ENCODE data around the gene SLC37A3.
A peak's percentile ranks its signal among the peaks of the same experiment; 100 is the strongest.

SLC37A3 gene

GRCh38 chr7:140390466-140391190 lies 7.7 kb downstream of the SLC37A3 start:
- Histone ChIP-seq H3K36me3 (peaks cover 6 to 60% (median 33%) of the 10 kb centered on the region in 11 experiments; a peak in 19 of 22 replicates), H3K4me1 (peaks cover 48 to 95% (median 72%) of the 10 kb centered on the region in 10 experiments), H3K4me2 (peak overlapping the region; percentile 86 to 99 (median 91)), H3K9ac (peak overlapping the region in 10 of 11 experiments; percentile 58 to 84 (median 74); a peak in 20 of 22 replicates), H3K4me3 (peak overlapping the region; percentile 14 to 64 (median 44); a peak in 16 of 20 replicates), H3K27me3 (peaks cover 0 to 18% (median 0%) of the 10 kb centered on the region in 11 experiments; a peak in 5 of 22 replicates), H3K27ac (peak overlapping the region in 10 of 11 experiments; percentile 41 to 94 (median 89); a peak in 20 of 22 replicates), H3K9me3 (replicated peaks in 1 of 11) (peaks cover 0 to 9% (median 4%) of the 10 kb centered on the region in 11 experiments; a peak in 4 of 22 replicates), H4K20me1 (peaks cover 0 to 90% (median 66%) of the 10 kb centered on the region in 11 experiments; a peak in 16 of 22 replicates)
- peak in 10 of 11 experiments; percentile 47 to 93 (median 88); a peak in 19 of 22 replicates for TF ChIP-seq Cebpa-rat (IDR thresholded peaks at IDR 0.05)

- peak overlapping the region in 10 of 11 experiments; percentile 41 to 94 (median 89); a peak in 20 of 22 replicates for H3K27ac ChIP-seq
- H3K4me1 ChIP-seq: peaks cover 52 to 96% (median 77%) of the 10 kb centered on the region in 10 experiments
- H4K20me1 ChIP-seq: peaks cover 0 to 89% (median 68%) of the 10 kb centered on the region in 11 experiments; a peak in 16 of 22 replicates
- peaks cover 6 to 56% (median 35%) of the 10 kb centered on the region in 11 experiments; a peak in 19 of 22 replicates for H3K36me3 ChIP-seq
- peak overlapping the region; percentile 14 to 64 (median 44); a peak in 16 of 20 replicates for H3K4me3 ChIP-seq
- H3K9ac ChIP-seq: peak overlapping the region in 10 of 11 experiments; percentile 58 to 84 (median 74); a peak in 20 of 22 replicates
- peaks cover 0 to 18% (median 0%) of the 10 kb centered on the region in 11 experiments; a peak in 5 of 22 replicates for H3K27me3 ChIP-seq
- peaks cover 0 to 9% (median 4%) of the 10 kb centered on the region in 11 experiments; a peak in 4 of 22 replicates for H3K9me3 ChIP-seq (replicated peaks in 1 of 11)
- H3K4me2 ChIP-seq: peak overlapping the region; percentile 86 to 99 (median 91)
- no peak for TF ChIP-seq Cebpa-rat (IDR thresholded peaks at IDR 0.05)
Observed at GRCh38 chr7:140390034-140390433, 8.3 kb downstream of the SLC37A3 start.

GRCh38 chr7:140389445-140389844 lies 8.9 kb downstream of the SLC37A3 start:
- Histone ChIP-seq H3K9ac (peak overlapping the region in 7 of 11 experiments; percentile 68 to 84 (median 75); a peak in 12 of 22 replicates), H3K9me3 (replicated peaks in 1 of 11) (peaks cover 0 to 9% (median 2%) of the 10 kb centered on the region in 11 experiments; a peak in 4 of 22 replicates), H3K4me3 (peak overlapping the region in 5 of 10 experiments; percentile 41 to 64 (median 55); a peak in 8 of 20 replicates), H3K27ac (peak overlapping the region in 10 of 11 experiments; percentile 41 to 94 (median 89); a peak in 17 of 22 replicates), H3K4me1 (peaks cover 56 to 96% (median 79%) of the 10 kb centered on the region in 10 experiments), H4K20me1 (peaks cover 0 to 89% (median 65%) of the 10 kb centered on the region in 11 experiments; a peak in 17 of 22 replicates), H3K36me3 (peaks cover 6 to 52% (median 36%) of the 10 kb centered on the region in 11 experiments; a peak in 19 of 22 replicates), H3K4me2 (peak overlapping the region; percentile 86 to 99 (median 91)), H3K27me3 (peaks cover 0 to 18% (median 0%) of the 10 kb centered on the region in 11 experiments; a peak in 5 of 22 replicates)
- TF ChIP-seq Cebpa-rat (IDR thresholded peaks at IDR 0.05): no peak

GRCh38 chr7:140384894-140385545 lies 13.3 kb downstream of the SLC37A3 start:
- Histone ChIP-seq H3K4me1 (peaks cover 23 to 64% (median 39%) of the 10 kb centered on the region in 10 experiments), H3K9me3 (replicated peaks in 1 of 11) (no peaks in the 10 kb centered on the region; a peak in 1 of 22 replicates), H3K27me3 (no peaks in the 10 kb centered on the region; a peak in 1 of 22 replicates), H4K20me1 (peaks cover 13 to 74% (median 24%) of the 10 kb centered on the region in 11 experiments; a peak in 18 of 22 replicates), H3K27ac (peak overlapping the region in 4 of 11 experiments; percentile 18 to 42 (median 28); a peak in 5 of 22 replicates), H3K9ac (no peak overlapping the region), H3K4me3 (peak overlapping the region in 2 of 10 experiments; percentile 15 to 38; a peak in 1 of 20 replicates), H3K36me3 (peaks cover 27 to 70% (median 56%) of the 10 kb centered on the region in 11 experiments), H3K4me2 (peak overlapping the region in 8 of 11 experiments; percentile 23 to 84 (median 72); a peak in 15 of 22 replicates)
- no peak for TF ChIP-seq Cebpa-rat (IDR thresholded peaks at IDR 0.05)

- TF ChIP-seq Cebpa-rat (IDR thresholded peaks at IDR 0.05): no peak
- no peak overlapping the region for H3K9ac ChIP-seq
- H3K27me3 ChIP-seq: no peaks in the 10 kb centered on the region; a peak in 1 of 22 replicates
- H3K4me3 ChIP-seq: no peak overlapping the region
- H3K9me3 ChIP-seq (replicated peaks in 1 of 11): no peaks in the 10 kb centered on the region; a peak in 1 of 22 replicates
- H4K20me1 ChIP-seq: peaks cover 13 to 66% (median 24%) of the 10 kb centered on the region in 11 experiments; a peak in 17 of 22 replicates
- peak overlapping the region in 2 of 11 experiments; percentile 24 to 42; a peak in 2 of 22 replicates for H3K27ac ChIP-seq
- H3K36me3 ChIP-seq: peaks cover 36 to 79% (median 65%) of the 10 kb centered on the region in 11 experiments
- peaks cover 14 to 55% (median 30%) of the 10 kb centered on the region in 10 experiments for H3K4me1 ChIP-seq
- H3K4me2 ChIP-seq: peak overlapping the region in 6 of 11 experiments; percentile 57 to 84 (median 80); a peak in 10 of 22 replicates
Observed at GRCh38 chr7:140383954-140384713, 14.2 kb downstream of the SLC37A3 start.

- H3K27ac ChIP-seq: peak overlapping the region in 9 of 11 experiments; percentile 1 to 63 (median 35); a peak in 14 of 22 replicates
- peak overlapping the region in 7 of 11 experiments; percentile 19 to 60 (median 27); a peak in 10 of 22 replicates for H3K9ac ChIP-seq
- peaks cover 0 to 56% (median 5%) of the 10 kb centered on the region in 11 experiments; a peak in 11 of 22 replicates for H4K20me1 ChIP-seq
- no peaks in the 10 kb centered on the region for H3K27me3 ChIP-seq
- no peak overlapping the region; a peak in 1 of 20 replicates for H3K4me3 ChIP-seq
- H3K4me2 ChIP-seq: peak overlapping the region in 10 of 11 experiments; percentile 0 to 76 (median 51); a peak in 17 of 22 replicates
- no peaks in the 10 kb centered on the region for H3K9me3 ChIP-seq (replicated peaks in 1 of 11)
- H3K4me1 ChIP-seq: peaks cover 3 to 24% (median 20%) of the 10 kb centered on the region in 10 experiments; a peak in 18 of 20 replicates
- no peak for TF ChIP-seq Cebpa-rat (IDR thresholded peaks at IDR 0.05)
- H3K36me3 ChIP-seq: peaks cover 56 to 99% (median 90%) of the 10 kb centered on the region in 11 experiments
Observed at GRCh38 chr7:140375892-140376730, 22.2 kb downstream of the SLC37A3 start.
